ENCODE results near the gene PI4KB. TPM values are rescaled to one million over a fixed set of nuclear protein-coding genes. Genes with fewer than 3 reads are reported as not detected.

PI4KB gene
- total and polyA plus RNA-seq, 2 donors from 2014 or later: 43.5 to 60.9 TPM

DNA sequence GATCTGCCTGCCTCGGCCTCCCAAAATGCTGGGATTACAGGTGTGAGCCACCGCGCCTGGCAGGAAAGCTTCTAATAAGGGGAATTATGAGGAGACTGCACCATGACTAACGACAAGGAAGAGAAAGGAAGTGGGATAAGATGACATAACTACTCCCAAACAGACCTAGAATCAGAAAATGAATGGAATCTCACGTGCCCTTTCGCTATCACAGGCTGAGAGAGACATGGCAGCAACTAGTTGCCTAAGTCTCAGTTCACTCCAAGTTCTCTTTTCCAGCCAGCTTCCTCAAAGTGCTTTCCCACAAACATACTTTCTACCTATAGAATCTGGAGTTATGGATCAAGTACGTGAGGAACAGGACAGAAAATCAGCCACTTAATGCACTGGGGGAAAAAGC, 2.0 kb downstream of the PI4KB start:
- H3K27ac ChIP-seq (ENCODE audit: low read depth in 2 of 2, low read length in 2 of 2): no peak overlapping the region
- no peaks in the 10 kb centered on the region for H3K9me3 ChIP-seq (ENCODE audit: control insufficient read depth in 2 of 3, insufficient read depth in 1 of 3, low read length in 3 of 3)
- peak overlapping the region in 1 of 3 donors; percentile 5 for H3K9ac ChIP-seq (ENCODE audit: low read length in 3 of 3)
- H3K4me3 ChIP-seq (ENCODE audit: low read length in 3 of 3): peak overlapping the region in 2 of 3 donors; percentile 7 to 21
- TF ChIP-seq, protein P1, sequence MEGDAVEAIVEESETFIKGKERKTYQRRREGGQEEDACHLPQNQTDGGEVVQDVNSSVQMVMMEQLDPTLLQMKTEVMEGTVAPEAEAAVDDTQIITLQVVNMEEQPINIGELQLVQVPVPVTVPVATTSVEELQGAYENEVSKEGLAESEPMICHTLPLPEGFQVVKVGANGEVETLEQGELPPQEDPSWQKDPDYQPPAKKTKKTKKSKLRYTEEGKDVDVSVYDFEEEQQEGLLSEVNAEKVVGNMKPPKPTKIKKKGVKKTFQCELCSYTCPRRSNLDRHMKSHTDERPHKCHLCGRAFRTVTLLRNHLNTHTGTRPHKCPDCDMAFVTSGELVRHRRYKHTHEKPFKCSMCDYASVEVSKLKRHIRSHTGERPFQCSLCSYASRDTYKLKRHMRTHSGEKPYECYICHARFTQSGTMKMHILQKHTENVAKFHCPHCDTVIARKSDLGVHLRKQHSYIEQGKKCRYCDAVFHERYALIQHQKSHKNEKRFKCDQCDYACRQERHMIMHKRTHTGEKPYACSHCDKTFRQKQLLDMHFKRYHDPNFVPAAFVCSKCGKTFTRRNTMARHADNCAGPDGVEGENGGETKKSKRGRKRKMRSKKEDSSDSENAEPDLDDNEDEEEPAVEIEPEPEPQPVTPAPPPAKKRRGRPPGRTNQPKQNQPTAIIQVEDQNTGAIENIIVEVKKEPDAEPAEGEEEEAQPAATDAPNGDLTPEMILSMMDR (IDR thresholded peaks at IDR 0.05; ENCODE audit: borderline replicate concordance, extremely low read depth, insufficient read depth): no peak
- FAIRE-seq (no peak), DNase-seq (no peak)
- intact Hi-C loops (cut with DNase I): no loop called here
- peaks cover 2 to 14% (median 8%) of the 10 kb centered on the region in 3 donors for H3K36me3 ChIP-seq (ENCODE audit: control insufficient read depth in 2 of 3, insufficient read depth in 3 of 3, low read length in 3 of 3)
- H3K4me1 ChIP-seq (ENCODE audit: control insufficient read depth in 2 of 3, insufficient read depth in 2 of 3, low read depth in 1 of 3, low read length in 3 of 3): peaks cover 0 to 13% (median 3%) of the 10 kb centered on the region in 3 donors
- H3K27me3 ChIP-seq (ENCODE audit: control insufficient read depth, insufficient read depth, low read length): no peaks in the 10 kb centered on the region

DNA sequence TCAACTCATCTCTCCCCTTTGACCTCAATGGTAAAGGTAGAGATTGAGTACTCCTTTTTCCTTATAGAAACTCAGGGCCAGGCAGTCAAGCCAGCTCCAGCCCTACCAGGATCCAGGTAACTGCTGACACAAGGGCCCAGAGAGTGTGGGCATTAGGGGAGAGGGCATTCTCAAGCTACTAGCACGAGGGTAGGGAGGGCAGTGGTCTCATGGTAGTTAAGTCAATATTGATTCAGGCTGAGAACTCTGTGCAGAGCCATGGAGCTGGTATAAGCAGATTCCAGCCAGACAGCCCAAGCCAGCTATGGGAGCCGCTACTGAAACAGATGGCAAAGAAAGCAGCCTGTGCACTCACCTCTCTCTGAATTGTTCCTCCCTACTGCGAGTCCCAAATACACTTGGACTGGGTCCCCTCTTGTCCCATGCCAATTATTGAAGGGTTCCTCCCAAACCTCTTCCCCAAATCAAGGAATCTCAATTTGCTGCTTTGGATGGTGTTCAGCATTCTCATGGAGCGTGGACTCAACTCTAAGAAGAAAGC, 2.8 kb downstream of the PI4KB start:
- FAIRE-seq (no peak), DNase-seq (no peak)
- Histone ChIP-seq H3K27me3 (ENCODE audit: control insufficient read depth, insufficient read depth, low read length) (no peaks in the 10 kb centered on the region), H3K4me3 (ENCODE audit: low read length in 3 of 3) (no peak overlapping the region), H3K9ac (ENCODE audit: low read length in 3 of 3) (no peak overlapping the region), H3K27ac (ENCODE audit: low read depth in 2 of 2, low read length in 2 of 2) (no peak overlapping the region), H3K9me3 (ENCODE audit: control insufficient read depth in 2 of 3, insufficient read depth in 1 of 3, low read length in 3 of 3) (no peaks in the 10 kb centered on the region), H3K36me3 (ENCODE audit: control insufficient read depth in 2 of 3, insufficient read depth in 3 of 3, low read length in 3 of 3) (peaks cover 2 to 14% (median 8%) of the 10 kb centered on the region in 3 donors), H3K4me1 (ENCODE audit: control insufficient read depth in 2 of 3, insufficient read depth in 2 of 3, low read depth in 1 of 3, low read length in 3 of 3) (peaks cover 0 to 13% (median 3%) of the 10 kb centered on the region in 3 donors)
- intact Hi-C loops (cut with DNase I): no loop called here
- TF ChIP-seq, protein P1 (IDR thresholded peaks at IDR 0.05; ENCODE audit: borderline replicate concordance, extremely low read depth, insufficient read depth): no peak

DNA sequence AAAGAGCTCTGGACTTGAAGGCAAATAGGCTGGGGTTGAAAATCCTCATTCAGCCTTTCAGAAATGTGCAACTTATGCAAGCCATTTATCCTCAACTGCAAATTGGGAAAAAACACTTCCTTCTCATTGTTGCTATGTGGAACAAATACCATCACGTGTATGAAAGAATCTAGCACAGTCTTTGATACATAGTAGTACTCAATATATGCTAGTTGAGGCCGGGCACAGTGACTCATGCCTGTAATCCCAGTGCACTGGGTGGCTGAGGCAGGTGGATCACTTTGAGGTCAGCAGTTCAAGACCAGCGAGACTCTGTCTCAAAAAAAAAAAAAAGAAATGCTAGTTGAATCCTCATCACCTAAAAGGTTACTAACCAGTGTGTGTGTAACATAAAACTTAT, 8.2 kb downstream of the PI4KB start:
- Histone ChIP-seq H3K9ac (ENCODE audit: low read length in 3 of 3) (no peak overlapping the region), H3K27ac (ENCODE audit: low read depth in 2 of 2, low read length in 2 of 2) (no peak overlapping the region), H3K36me3 (ENCODE audit: control insufficient read depth in 2 of 3, insufficient read depth in 3 of 3, low read length in 3 of 3) (peaks cover 2 to 27% (median 24%) of the 10 kb centered on the region in 3 donors), H3K9me3 (ENCODE audit: control insufficient read depth in 2 of 3, insufficient read depth in 1 of 3, low read length in 3 of 3) (no peaks in the 10 kb centered on the region), H3K4me3 (ENCODE audit: low read length in 3 of 3) (no peak overlapping the region), H3K27me3 (ENCODE audit: control insufficient read depth, insufficient read depth, low read length) (no peaks in the 10 kb centered on the region), H3K4me1 (ENCODE audit: control insufficient read depth in 2 of 3, insufficient read depth in 2 of 3, low read depth in 1 of 3, low read length in 3 of 3) (peaks cover 0 to 3% (median 0%) of the 10 kb centered on the region in 3 donors)
- FAIRE-seq: no peak
- TF ChIP-seq, protein P1 (IDR thresholded peaks at IDR 0.05; ENCODE audit: borderline replicate concordance, extremely low read depth, insufficient read depth): no peak
- intact Hi-C loops (cut with DNase I): no loop called here
- DNase-seq: no peak
